ENCODE results near the gene AP1S3.

Gene AP1S3

GRCh38 chr2:223711596-223712326 lies 125.6 kb downstream of the AP1S3 start:
- no peak for DNase-seq (ENCODE audit: low read depth, low spot score)
- Histone ChIP-seq H3K9ac (ENCODE audit: insufficient read length, low read depth) (no peak overlapping the region), H3K27me3 (ENCODE audit: insufficient read depth, insufficient read length) (no peaks in the 10 kb centered on the region), H3K4me1 (ENCODE audit: insufficient read depth, insufficient read length) (no peaks in the 10 kb centered on the region), H3K4me3 (ENCODE audit: insufficient read length, low read depth) (no peak overlapping the region), H3K36me3 (ENCODE audit: insufficient read depth, insufficient read length, low read length) (peaks cover 29% of the 10 kb centered on the region), H3K9me3 (ENCODE audit: insufficient read depth, low read length) (no peaks in the 10 kb centered on the region; the same call in 1 of the 2 replicates)
- no peak for TF ChIP-seq ZNF274 (IDR thresholded peaks at IDR 0.05; ENCODE audit: low read depth, low read length)
- no peak for TF ChIP-seq YY1 (IDR thresholded peaks at IDR 0.05; ENCODE audit: insufficient read depth, insufficient read length)
- no peak for TF ChIP-seq SUZ12 (IDR thresholded peaks at IDR 0.05; ENCODE audit: extremely low read depth, insufficient read depth, insufficient read length)

Measured in NT2/D1 (cell line).